ENCODE measurements around the gene DYNC1H1. TPM values are rescaled to one million over a fixed set of nuclear protein-coding genes. Genes with fewer than 3 reads are reported as not detected.

The DYNC1H1 gene
- total and polyA plus RNA-seq, 2 of the 13 experiments (the other 11 are each of a cell fraction or from before 2014, with no cell fraction given) = 74.4 to 239 TPM

- TF ChIP-seq ZNF318 (CRISPR knock-in tag; IDR thresholded peaks at IDR 0.05) (no peak), ZSCAN22 (CRISPR knock-in tag; IDR thresholded peaks at IDR 0.05) (no peak), ZNF510 (CRISPR knock-in tag; IDR thresholded peaks at IDR 0.05; ENCODE audit: low read depth) (no peak), ZNF761 (CRISPR knock-in tag; conservative IDR thresholded peaks at IDR 0.05) (no peak), BHLHE40 (IDR thresholded peaks at IDR 0.05; ENCODE audit: low read length) (no peak), ZNF724P (CRISPR knock-in tag; IDR thresholded peaks at IDR 0.05; ENCODE audit: borderline replicate concordance) (no peak), ZNF784 (CRISPR knock-in tag; IDR thresholded peaks at IDR 0.05; ENCODE audit: borderline replicate concordance) (no peak), ZNF703 (CRISPR knock-in tag; IDR thresholded peaks at IDR 0.05; ENCODE audit: borderline replicate concordance) (no peak), ZBTB3 (CRISPR knock-in tag; IDR thresholded peaks at IDR 0.05; ENCODE audit: borderline replicate concordance, low read depth) (no peak), EED (CRISPR knock-in tag; IDR thresholded peaks at IDR 0.05) (no peak), NPAS2 (CRISPR knock-in tag; IDR thresholded peaks at IDR 0.05; ENCODE audit: borderline replicate concordance) (no peak), KDM4B (CRISPR knock-in tag; IDR thresholded peaks at IDR 0.05) (no peak), ZNF253 (CRISPR knock-in tag; IDR thresholded peaks at IDR 0.05; ENCODE audit: borderline replicate concordance) (no peak), JUNB (CRISPR knock-in tag; IDR thresholded peaks at IDR 0.05; ENCODE audit: borderline replicate concordance) (no peak)
These were observed 85.6 kb downstream of the DYNC1H1 start (continued) for GRCh38 chr14:102050026-102050405.
